ENCODE data around the gene NRXN3.

The NRXN3 gene

DNA sequence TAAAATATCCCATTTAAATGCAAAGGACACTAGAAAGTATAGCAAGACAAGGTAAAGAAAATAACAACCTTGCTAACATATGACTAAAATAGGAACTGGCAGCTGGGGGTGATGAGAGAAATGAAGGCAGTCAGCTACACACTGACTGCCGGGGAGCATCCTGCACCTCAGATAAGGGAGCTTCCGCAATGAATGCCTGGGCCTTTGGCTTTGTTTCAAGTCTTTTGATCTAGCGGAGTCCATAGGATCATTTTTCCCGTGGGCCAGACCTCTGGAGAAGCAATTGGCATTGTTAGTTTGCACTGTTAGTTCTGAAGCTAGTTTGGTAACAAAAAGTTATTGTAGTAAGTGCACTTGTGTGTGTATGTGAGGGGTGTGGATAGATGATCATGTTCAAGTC, 1401.2 kb downstream of the NRXN3 start:
- TF ChIP-seq, protein P1, sequence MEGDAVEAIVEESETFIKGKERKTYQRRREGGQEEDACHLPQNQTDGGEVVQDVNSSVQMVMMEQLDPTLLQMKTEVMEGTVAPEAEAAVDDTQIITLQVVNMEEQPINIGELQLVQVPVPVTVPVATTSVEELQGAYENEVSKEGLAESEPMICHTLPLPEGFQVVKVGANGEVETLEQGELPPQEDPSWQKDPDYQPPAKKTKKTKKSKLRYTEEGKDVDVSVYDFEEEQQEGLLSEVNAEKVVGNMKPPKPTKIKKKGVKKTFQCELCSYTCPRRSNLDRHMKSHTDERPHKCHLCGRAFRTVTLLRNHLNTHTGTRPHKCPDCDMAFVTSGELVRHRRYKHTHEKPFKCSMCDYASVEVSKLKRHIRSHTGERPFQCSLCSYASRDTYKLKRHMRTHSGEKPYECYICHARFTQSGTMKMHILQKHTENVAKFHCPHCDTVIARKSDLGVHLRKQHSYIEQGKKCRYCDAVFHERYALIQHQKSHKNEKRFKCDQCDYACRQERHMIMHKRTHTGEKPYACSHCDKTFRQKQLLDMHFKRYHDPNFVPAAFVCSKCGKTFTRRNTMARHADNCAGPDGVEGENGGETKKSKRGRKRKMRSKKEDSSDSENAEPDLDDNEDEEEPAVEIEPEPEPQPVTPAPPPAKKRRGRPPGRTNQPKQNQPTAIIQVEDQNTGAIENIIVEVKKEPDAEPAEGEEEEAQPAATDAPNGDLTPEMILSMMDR (IDR thresholded peaks at IDR 0.05; ENCODE audit: insufficient read depth, low read depth, low read length, missing control alignments) = no peak
- DNase-seq (ENCODE audit: low read depth) = no peak
- H3K4me3 ChIP-seq (ENCODE audit: low read depth, low read length) = no peak overlapping the region

DNA sequence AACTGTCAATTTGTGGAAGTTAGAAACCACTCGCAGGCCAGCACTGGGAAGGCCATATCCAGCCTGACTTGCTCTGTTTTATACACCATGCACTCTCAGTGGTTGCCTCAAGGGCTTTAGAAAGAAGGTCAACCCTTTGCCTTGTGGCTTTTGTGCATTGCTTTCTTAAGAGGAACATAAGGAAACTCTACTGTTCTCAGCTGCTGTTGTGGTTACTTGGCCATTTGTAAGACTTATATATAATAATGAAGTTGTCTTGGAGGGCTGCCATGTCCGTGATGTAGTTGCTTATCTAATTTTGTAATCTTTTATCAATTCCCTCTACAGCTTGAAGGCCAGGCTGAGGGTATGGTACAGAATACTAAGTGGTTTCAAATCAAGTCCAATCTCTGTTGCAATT, 1403.3 kb downstream of the NRXN3 start:
- no peak overlapping the region for H3K4me3 ChIP-seq (ENCODE audit: low read depth, low read length)
- TF ChIP-seq, protein P1 (IDR thresholded peaks at IDR 0.05; ENCODE audit: insufficient read depth, low read depth, low read length, missing control alignments) = no peak
- DNase-seq (ENCODE audit: low read depth) = peak; percentile 4

- DNase-seq (ENCODE audit: low read depth) = no peak
- H3K4me3 ChIP-seq (ENCODE audit: low read depth, low read length) = no peak overlapping the region
- TF ChIP-seq, protein P1 (IDR thresholded peaks at IDR 0.05; ENCODE audit: insufficient read depth, low read depth, low read length, missing control alignments) = no peak
Observed at GRCh38 chr14:79575032-79575431, 1404.9 kb downstream of the NRXN3 start.

GRCh38 chr14:79576424-79576823, 1406.3 kb downstream of the NRXN3 start:
- DNase-seq (ENCODE audit: low read depth) = no peak
- TF ChIP-seq, protein P1 (IDR thresholded peaks at IDR 0.05; ENCODE audit: insufficient read depth, low read depth, low read length, missing control alignments) = no peak
- no peak overlapping the region for H3K4me3 ChIP-seq (ENCODE audit: low read depth, low read length)

DNA sequence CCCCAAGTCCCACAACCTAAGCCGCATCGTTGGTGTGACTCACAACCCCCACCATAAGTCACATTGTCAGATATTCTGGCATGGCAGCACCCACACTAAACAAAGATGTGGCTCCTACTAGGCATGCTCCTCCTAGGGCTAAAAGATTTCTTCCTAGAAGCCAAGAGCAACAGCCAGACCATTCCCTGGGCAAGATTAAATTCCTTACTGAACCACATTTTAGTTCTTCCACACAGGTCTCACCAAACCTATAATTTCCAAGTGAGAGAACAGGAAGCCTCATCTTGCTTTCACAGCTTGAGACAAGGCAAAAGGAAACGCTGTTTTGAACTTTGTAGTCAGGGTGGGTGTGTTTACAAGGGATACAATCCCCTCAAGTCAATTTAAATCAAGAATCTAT, 1408.3 kb downstream of the NRXN3 start:
- no peak overlapping the region for H3K4me3 ChIP-seq (ENCODE audit: low read depth, low read length)
- TF ChIP-seq, protein P1 (IDR thresholded peaks at IDR 0.05; ENCODE audit: insufficient read depth, low read depth, low read length, missing control alignments) = no peak

DNA sequence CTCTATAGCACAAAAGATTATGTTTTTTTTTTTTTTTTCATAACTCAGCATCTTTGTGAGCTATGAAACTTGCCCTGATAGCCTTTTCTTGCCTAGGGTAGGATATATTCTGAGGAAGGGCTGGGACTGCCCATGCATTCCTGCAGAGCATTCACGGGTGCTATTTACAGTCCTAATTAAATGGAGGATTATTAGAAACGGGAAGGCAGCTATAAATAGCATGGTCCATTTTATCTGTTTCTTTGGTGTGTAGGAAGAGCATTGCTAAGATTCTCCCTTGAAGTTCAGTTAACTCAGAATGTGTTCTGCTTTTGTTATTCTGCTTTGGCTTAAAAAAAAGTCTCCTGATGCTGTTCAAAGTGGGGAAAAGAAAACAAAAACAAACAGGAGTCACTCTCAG, 1410.2 kb downstream of the NRXN3 start:
- TF ChIP-seq, protein P1 (IDR thresholded peaks at IDR 0.05; ENCODE audit: insufficient read depth, low read depth, low read length, missing control alignments) = no peak
- DNase-seq (ENCODE audit: low read depth) = no peak

More for the DNA sequence above, 1408.3 kb downstream of the NRXN3 start:
- DNase-seq (ENCODE audit: low read depth) = no peak

GRCh38 chr14:79580906-79581305, 1410.7 kb downstream of the NRXN3 start:
- TF ChIP-seq, protein P1 (IDR thresholded peaks at IDR 0.05; ENCODE audit: insufficient read depth, low read depth, low read length, missing control alignments) = no peak
- no peak overlapping the region for H3K4me3 ChIP-seq (ENCODE audit: low read depth, low read length)
- DNase-seq (ENCODE audit: low read depth) = no peak

More for the DNA sequence above, 1410.2 kb downstream of the NRXN3 start:
- no peak overlapping the region for H3K4me3 ChIP-seq (ENCODE audit: low read depth, low read length)
